K562 (cell line): Measurements from ENCODE around the gene CYLD. TPM values are rescaled to one million over a fixed set of nuclear protein-coding genes. Genes with fewer than 3 reads are reported as not detected.

Experiments used
- CCNT2 ChIP-seq: IDR thresholded peaks from 2 replicates; pipeline ENCODE4 v1.6.1; 2011; ENCODE audit warnings: borderline replicate concordance, low read depth, mild to moderate bottlenecking, moderate library complexity, mixed read lengths, low read length; ENCODE audit not compliant: insufficient read length; ENCODE audit errors: extremely low read depth
- DIDO1 ChIP-seq: fragments of 450-650 bp; IDR thresholded peaks from 2 replicates; pipeline ENCODE4 v1.6.1; 2016; ENCODE audit warnings: low read depth, missing biosample characterization, missing genetic modification characterization
- E2F5 ChIP-seq: sonication (generic); formaldehyde crosslinking; IDR thresholded peaks from 2 replicates; pipeline ENCODE4 v1.8.0; 2022; ENCODE audit warnings: mild to moderate bottlenecking, missing genetic modification reagents
- HSF4 ChIP-seq: fragments of 250-450 bp; sonication (Bioruptor Pico); IDR thresholded peaks from 2 replicates; pipeline ENCODE4 v2.1.2; 2022; ENCODE audit warnings: mild to moderate bottlenecking, moderate library complexity, borderline replicate concordance
- MAZ ChIP-seq, 2 experiments: fragments of 450-650 bp in 1 of 2; sonication (generic) in 1 of 2; formaldehyde crosslinking; IDR thresholded peaks in 1 of 2; conservative IDR thresholded peaks in 1 of 2; 2 replicates each; pipeline versions ENCODE4 v1.4.0 to v1.5.0; 2020; ENCODE audit warnings: mild to moderate bottlenecking in 1 of 2, missing genetic modification reagents in 1 of 2
- PKNOX1 ChIP-seq: fragments of 450-650 bp; IDR thresholded peaks from 2 replicates; pipeline ENCODE4 v1.6.1; 2016
- PML ChIP-seq: IDR thresholded peaks from 2 replicates; pipeline ENCODE4 v1.6.1; 2012; ENCODE audit warnings: low read length, inconsistent platforms
- POLR2G ChIP-seq: fragments of 200-400 bp; formaldehyde crosslinking; IDR thresholded peaks from 2 replicates; pipeline ENCODE4 v1.6.1; 2017; ENCODE audit warnings: low read depth, mild to moderate bottlenecking, antibody characterized with exemption, low read length, moderate library complexity
- SIX5 ChIP-seq, 2 experiments: IDR thresholded peaks; 2 replicates each; pipeline ENCODE4 v1.6.1; 2011; ENCODE audit warnings: low read length in 2 of 2, borderline replicate concordance in 1 of 2, low read depth in 1 of 2, mild to moderate bottlenecking in 1 of 2, moderate library complexity in 1 of 2; ENCODE audit not compliant: insufficient read depth in 1 of 2
- SNRNP70 ChIP-seq: fragments of 200-400 bp; formaldehyde crosslinking; optimal IDR thresholded peaks from 2 replicates; pipeline ENCODE3; 2017; ENCODE audit warnings: low read depth, low read length
- SRF ChIP-seq, 2 experiments: fragments of 250-450, 450-650 bp in 1 of 2; sonication (Bioruptor Pico) in 1 of 2; sonication (generic) in 1 of 2; formaldehyde crosslinking; IDR thresholded peaks; 2 replicates each; pipeline versions ENCODE4 v1.5.0 to v1.5.1; 2020 to 2022; ENCODE audit warnings: mild to moderate bottlenecking in 1 of 2, missing genetic modification reagents in 1 of 2
- TAL1 ChIP-seq: fragments of 450-650 bp; IDR thresholded peaks from 2 replicates; pipeline ENCODE4 v1.6.1; 2016; ENCODE audit warnings: mild to moderate bottlenecking
- ZNF12 ChIP-seq: sonication (generic); formaldehyde crosslinking; IDR thresholded peaks from 2 replicates; pipeline ENCODE4 v1.4.0; 2020; ENCODE audit warnings: mild to moderate bottlenecking, missing genetic modification reagents
- ZNF184 ChIP-seq: sonication (generic); formaldehyde crosslinking; IDR thresholded peaks from 2 replicates; pipeline ENCODE4 v1.5.0; 2020; ENCODE audit warnings: missing genetic modification reagents
- ZNF518B ChIP-seq: fragments of 250-450 bp; sonication (Bioruptor Pico); IDR thresholded peaks from 2 replicates; pipeline ENCODE4 v1.5.0; 2021; ENCODE audit warnings: mild to moderate bottlenecking, moderate library complexity
- polyA plus RNA-seq, 8 experiments: library from polyadenylated mRNA; depleted of rRNA in 4 of 8; stranded (reverse) in 5 of 8; unstranded in 3 of 8; fragments of >200 nt; fragmentation: Nextera tagmentation in 2 of 8; fragmentation: Illumina TruSeq in 1 of 8; extraction: Ambion mirVana in 2 of 8; extraction: Trizol in 1 of 8; gene quantifications; 2 replicates each; pipeline versions ENCODE4 v1.2.1 to v1.2.3, GENCODE V29; 2011 to 2014; ENCODE audit warnings: inconsistent platforms in 1 of 8, missing spikeins in 1 of 8
- total RNA-seq, 7 experiments: library from RNA; depleted of rRNA in 6 of 7; stranded (reverse); fragments of >200 nt in 6 of 7; fragmentation: Illumina TruSeq in 2 of 7; extraction: Trizol in 2 of 7; gene quantifications; 2 replicates each; pipeline versions ENCODE4 v1.2.1 to v1.2.3, GENCODE V29; 2011 to 2021; ENCODE audit warnings: low replicate concordance in 1 of 7
- TF ChIP-seq, protein P1 (sequence below): sonication (generic); formaldehyde crosslinking; IDR thresholded peaks from 2 replicates; pipeline ENCODE4 v1.8.0; 2023; ENCODE audit warnings: mild to moderate bottlenecking, missing genetic modification reagents

Gene CYLD
- total and polyA plus RNA-seq, 9 of the 15 experiments (the other 6 are each of a cell fraction or from before 2014, with no cell fraction given) = 3.4 to 7.4 (median 5.3) TPM

- no peak for TF ChIP-seq TAL1
- TF ChIP-seq HSF4 (CRISPR knock-in tag) = no peak
- no peak for TF ChIP-seq SNRNP70
- peak in 1 of 2 experiments; percentile 52; a peak in 1 of 4 replicates for TF ChIP-seq SRF (CRISPR knock-in tag; IDR thresholded peaks at IDR 0.05)
- TF ChIP-seq ZNF184 (CRISPR knock-in tag) = no peak
- TF ChIP-seq ZNF12 (CRISPR knock-in tag) = no peak
- no peak for TF ChIP-seq DIDO1 (tag)
- TF ChIP-seq, protein P1, sequence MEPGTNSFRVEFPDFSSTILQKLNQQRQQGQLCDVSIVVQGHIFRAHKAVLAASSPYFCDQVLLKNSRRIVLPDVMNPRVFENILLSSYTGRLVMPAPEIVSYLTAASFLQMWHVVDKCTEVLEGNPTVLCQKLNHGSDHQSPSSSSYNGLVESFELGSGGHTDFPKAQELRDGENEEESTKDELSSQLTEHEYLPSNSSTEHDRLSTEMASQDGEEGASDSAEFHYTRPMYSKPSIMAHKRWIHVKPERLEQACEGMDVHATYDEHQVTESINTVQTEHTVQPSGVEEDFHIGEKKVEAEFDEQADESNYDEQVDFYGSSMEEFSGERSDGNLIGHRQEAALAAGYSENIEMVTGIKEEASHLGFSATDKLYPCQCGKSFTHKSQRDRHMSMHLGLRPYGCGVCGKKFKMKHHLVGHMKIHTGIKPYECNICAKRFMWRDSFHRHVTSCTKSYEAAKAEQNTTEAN = no peak
- TF ChIP-seq POLR2G = peak; percentile 71
- TF ChIP-seq PKNOX1 = peak; percentile 89
- TF ChIP-seq SIX5 (IDR thresholded peaks at IDR 0.05; ENCODE audit: borderline replicate concordance in 1 of 2, insufficient read depth in 1 of 2, low read depth in 1 of 2, low read length in 2 of 2) = peak in 1 of 2 experiments; percentile 47; a peak in 2 of 4 replicates
- peak; percentile 26 for TF ChIP-seq CCNT2
- no peak for TF ChIP-seq PML
- TF ChIP-seq E2F5 (CRISPR knock-in tag) = no peak
- peak; percentile 98 to 99 for TF ChIP-seq MAZ (CRISPR knock-in tag; conservative IDR thresholded peaks at IDR 0.05 in 1 of 2, IDR thresholded peaks at IDR 0.05 in 1 of 2)
- TF ChIP-seq ZNF518B (CRISPR knock-in tag) = no peak
Measured at GRCh38 chr16:50741781-50742575, at the start of gene CYLD (continued).
